Body of pancreas (tissue), 4 donors: Measurements from ENCODE around the gene TDRD7.

Source experiments
- POLR2A ChIP-seq, 3 donors: fragments of 450-650 bp; IDR thresholded peaks; one replicate each; pipeline ENCODE4 v1.6.1; 2016; ENCODE audit warnings: antibody characterized with exemption in 3 of 3, mild to moderate bottlenecking in 2 of 3
- TF ChIP-seq, protein P1 (sequence below), 7 experiments: fragments of 450-650 bp in 4 of 7; fragments of 200-600 bp in 3 of 7; sonication (generic) in 3 of 7; IDR thresholded peaks; one replicate each; pipeline ENCODE4 v1.5.1; 2016 to 2019; ENCODE audit warnings: antibody characterized with exemption in 7 of 7

DNA sequence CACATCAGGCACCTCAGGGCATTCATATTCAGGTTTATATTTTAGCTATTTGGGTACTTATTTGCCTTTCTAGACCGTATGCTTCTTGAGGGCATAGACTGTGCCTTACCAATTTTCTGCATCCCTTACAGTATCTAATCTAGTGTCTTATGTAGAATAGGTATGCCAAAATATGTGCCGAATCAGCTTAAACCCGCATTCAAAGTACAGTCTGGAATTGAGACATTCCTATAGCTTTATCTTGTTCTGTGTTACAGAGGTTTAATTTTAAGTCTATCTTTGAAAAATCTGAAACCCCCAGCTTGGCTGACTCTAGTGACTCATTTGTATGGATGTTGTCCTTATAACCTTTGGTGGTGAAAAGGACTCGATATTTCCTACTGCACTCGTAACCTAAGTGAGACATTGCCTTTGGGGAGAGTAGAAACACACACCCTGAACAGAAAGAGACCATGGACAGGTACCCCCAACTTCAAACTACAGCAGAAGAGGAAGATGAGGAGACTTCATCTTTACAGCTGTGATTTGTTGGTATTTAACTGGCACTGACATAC lies 62.6 kb downstream of the TDRD7 start:
- TF ChIP-seq, protein P1, sequence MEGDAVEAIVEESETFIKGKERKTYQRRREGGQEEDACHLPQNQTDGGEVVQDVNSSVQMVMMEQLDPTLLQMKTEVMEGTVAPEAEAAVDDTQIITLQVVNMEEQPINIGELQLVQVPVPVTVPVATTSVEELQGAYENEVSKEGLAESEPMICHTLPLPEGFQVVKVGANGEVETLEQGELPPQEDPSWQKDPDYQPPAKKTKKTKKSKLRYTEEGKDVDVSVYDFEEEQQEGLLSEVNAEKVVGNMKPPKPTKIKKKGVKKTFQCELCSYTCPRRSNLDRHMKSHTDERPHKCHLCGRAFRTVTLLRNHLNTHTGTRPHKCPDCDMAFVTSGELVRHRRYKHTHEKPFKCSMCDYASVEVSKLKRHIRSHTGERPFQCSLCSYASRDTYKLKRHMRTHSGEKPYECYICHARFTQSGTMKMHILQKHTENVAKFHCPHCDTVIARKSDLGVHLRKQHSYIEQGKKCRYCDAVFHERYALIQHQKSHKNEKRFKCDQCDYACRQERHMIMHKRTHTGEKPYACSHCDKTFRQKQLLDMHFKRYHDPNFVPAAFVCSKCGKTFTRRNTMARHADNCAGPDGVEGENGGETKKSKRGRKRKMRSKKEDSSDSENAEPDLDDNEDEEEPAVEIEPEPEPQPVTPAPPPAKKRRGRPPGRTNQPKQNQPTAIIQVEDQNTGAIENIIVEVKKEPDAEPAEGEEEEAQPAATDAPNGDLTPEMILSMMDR (IDR thresholded peaks at IDR 0.05), result no peak
- no peak for TF ChIP-seq POLR2A (IDR thresholded peaks at IDR 0.05)
